ENCODE measurements around the gene DIS3. TPM values are rescaled to one million over a fixed set of nuclear protein-coding genes. Genes with fewer than 3 reads are reported as not detected.
"Not testable (repeated sequence)": the region's sequence is repeated elsewhere in the genome, so short reads cannot be mapped to it uniquely, and the experiment has no call there.

The DIS3 gene
- total RNA-seq, 2 experiments from 2014 or later: 31.8 to 35.8 TPM

- no peak for DNase-seq
- CTCF ChIA-PET: interaction anchor here (0.7 to 1.2 kb wide), 4 partner anchors 12 to 136 kb away, joined by 3 read pairs; no protein-coding TSS in a partner anchor
- Mint-ChIP-seq H3K36me3 (ENCODE audit: low read depth) (peaks cover 44% of the 10 kb centered on the region), H3K27me3 (no peaks in the 10 kb centered on the region), H3K27ac (no peak overlapping the region), H3K9me3 (peaks cover 6% of the 10 kb centered on the region), H3K4me3 (no peak overlapping the region), H3K4me1 (peaks cover 25% of the 10 kb centered on the region)
- POLR2A ChIA-PET: interaction anchor here (0.7 kb wide), 1 partner anchor 765 kb away, joined by 3 read pairs; no protein-coding TSS in a partner anchor
Observed at GRCh38 chr13:72788831-72789230, 7.1 kb upstream of the DIS3 start.

GRCh38 chr13:72784679-72785078 is 3.0 kb upstream of the DIS3 start:
- CTCF ChIA-PET, DNase-seq, POLR2A ChIA-PET, H3K9me3 Mint-ChIP-seq, H3K4me3 Mint-ChIP-seq, H3K27me3 Mint-ChIP-seq: not testable (repeated sequence)
- H3K36me3 Mint-ChIP-seq (ENCODE audit: low read depth): peaks cover 32% of the 10 kb centered on the region
- H3K27ac Mint-ChIP-seq: peak overlapping the region; percentile 73
- peaks cover 44% of the 10 kb centered on the region for H3K4me1 Mint-ChIP-seq

DNA sequence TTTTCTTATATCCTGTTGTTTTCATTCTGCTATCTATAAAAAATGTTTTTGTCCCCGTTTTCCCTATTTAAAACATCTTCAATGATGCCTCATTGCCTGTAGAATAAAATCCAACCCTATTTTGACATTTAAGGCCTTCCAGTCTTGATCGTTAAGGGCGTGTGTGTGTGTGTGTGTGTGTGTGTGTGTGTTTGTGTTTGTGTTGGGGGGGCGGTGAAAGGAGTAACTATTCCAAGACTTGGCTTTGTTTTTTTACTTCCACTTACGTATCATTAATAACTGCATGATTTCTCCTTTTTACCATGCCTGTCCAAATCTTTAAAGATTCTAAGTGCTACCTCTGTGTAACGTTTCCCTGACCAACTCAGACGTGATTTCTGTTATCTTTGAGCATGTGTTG is 1.0 kb upstream of the DIS3 start:
- Mint-ChIP-seq H3K9me3 (no peaks in the 10 kb centered on the region), H3K27ac (peak overlapping the region; percentile 98), H3K4me3 (peak overlapping the region; percentile 94), H3K36me3 (ENCODE audit: low read depth) (peaks cover 37% of the 10 kb centered on the region), H3K4me1 (peaks cover 50% of the 10 kb centered on the region), H3K27me3 (no peaks in the 10 kb centered on the region)
- ChIA-PET POLR2A (no interaction called here), CTCF (no interaction called here)
- no peak for DNase-seq

DNA sequence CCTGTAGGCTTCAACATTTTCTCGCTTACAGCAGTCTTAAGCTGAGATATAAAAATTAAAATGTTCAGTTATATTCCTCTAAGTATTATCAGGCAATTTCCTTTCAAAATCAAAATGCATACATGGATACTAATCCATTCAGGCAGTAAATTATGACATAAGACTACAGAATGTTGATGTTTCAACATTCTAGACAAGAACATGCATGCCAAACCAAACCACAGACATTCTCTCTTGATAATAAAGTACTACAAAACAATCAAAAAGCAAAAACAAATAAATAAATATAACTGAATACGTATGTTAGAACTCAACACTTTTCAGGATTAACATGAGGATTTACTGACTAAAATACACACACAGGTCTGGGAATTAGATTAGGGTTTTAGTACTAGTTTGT is 7.7 kb downstream of the DIS3 start:
- ChIA-PET CTCF (no interaction called here), POLR2A (no interaction called here)
- peaks cover 19% of the 10 kb centered on the region for H3K4me1 Mint-ChIP-seq
- H3K4me3 Mint-ChIP-seq: no peak overlapping the region
- H3K27ac Mint-ChIP-seq: no peak overlapping the region
- no peaks in the 10 kb centered on the region for H3K27me3 Mint-ChIP-seq
- no peaks in the 10 kb centered on the region for H3K9me3 Mint-ChIP-seq
- H3K36me3 Mint-ChIP-seq (ENCODE audit: low read depth): peaks cover 68% of the 10 kb centered on the region
- no peak for DNase-seq

GRCh38 chr13:72763411-72763810 is 18.3 kb downstream of the DIS3 start:
- no peaks in the 10 kb centered on the region for H3K4me1 Mint-ChIP-seq
- peaks cover 58% of the 10 kb centered on the region for H3K36me3 Mint-ChIP-seq (ENCODE audit: low read depth)

GRCh38 chr13:72760189-72760588 is 21.5 kb downstream of the DIS3 start:
- POLR2A ChIA-PET: no interaction called here
- H3K4me1 Mint-ChIP-seq: no peaks in the 10 kb centered on the region
- no peaks in the 10 kb centered on the region for H3K9me3 Mint-ChIP-seq
- no peak overlapping the region for H3K27ac Mint-ChIP-seq
- CTCF ChIA-PET: interaction anchor here (0.9 kb wide), 1 partner anchor 12 kb away, joined by 3 read pairs; no protein-coding TSS in a partner anchor
- peaks cover 53% of the 10 kb centered on the region for H3K36me3 Mint-ChIP-seq (ENCODE audit: low read depth)
- H3K4me3 Mint-ChIP-seq: no peak overlapping the region
- no peaks in the 10 kb centered on the region for H3K27me3 Mint-ChIP-seq
- no peak for DNase-seq

More at GRCh38 chr13:72763411-72763810, 18.3 kb downstream of the DIS3 start:
- Mint-ChIP-seq H3K9me3 (no peaks in the 10 kb centered on the region), H3K4me3 (no peak overlapping the region), H3K27ac (no peak overlapping the region), H3K27me3 (no peaks in the 10 kb centered on the region)
- CTCF ChIA-PET: interaction anchor here (0.9 kb wide), 1 partner anchor 14 kb away, joined by 3 read pairs; no protein-coding TSS in a partner anchor
- DNase-seq: no peak
- POLR2A ChIA-PET: no interaction called here

DNA sequence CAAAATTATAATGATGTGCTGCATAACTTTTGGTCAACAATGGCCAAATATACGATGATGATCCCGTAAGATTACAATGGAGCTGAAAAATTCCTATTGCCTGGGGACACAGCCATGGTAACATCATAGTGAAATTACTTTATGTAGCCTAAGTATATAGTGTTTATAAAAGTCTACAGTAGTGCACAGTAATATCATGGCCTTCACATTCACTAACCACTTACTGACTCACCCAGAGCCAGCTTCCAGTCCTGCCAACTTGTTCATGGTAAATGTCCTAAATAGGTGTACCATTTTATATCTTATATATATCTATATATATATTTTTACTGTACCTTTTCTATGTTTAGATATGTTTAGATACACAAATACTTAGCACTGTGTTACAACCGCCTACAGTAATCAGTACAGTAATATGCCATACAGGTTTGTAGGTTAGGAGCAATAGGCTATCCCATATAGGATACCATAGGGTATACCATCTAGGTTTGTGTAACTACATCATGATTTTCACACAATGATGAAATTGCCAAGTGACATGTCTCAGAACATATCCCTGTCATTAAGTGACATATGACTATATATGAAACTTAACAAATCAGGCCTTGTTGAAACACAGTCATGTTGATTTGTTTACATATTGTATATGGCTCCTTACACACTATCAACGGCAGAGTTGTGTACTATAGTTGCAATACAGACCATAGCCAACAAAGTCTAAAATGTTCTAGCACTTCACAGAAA is 23.7 kb downstream of the DIS3 start:
- CTCF ChIA-PET: interaction anchor here (1.4 kb wide), 1 partner anchor 13 kb away, joined by 4 read pairs; no protein-coding TSS in a partner anchor
- no peaks in the 10 kb centered on the region for H3K4me1 Mint-ChIP-seq
- H3K27me3 Mint-ChIP-seq: no peaks in the 10 kb centered on the region
- H3K36me3 Mint-ChIP-seq (ENCODE audit: low read depth): peaks cover 50% of the 10 kb centered on the region
- H3K9me3 Mint-ChIP-seq: no peaks in the 10 kb centered on the region
- no peak overlapping the region for H3K4me3 Mint-ChIP-seq
- no peak for DNase-seq
- no peak overlapping the region for H3K27ac Mint-ChIP-seq
- POLR2A ChIA-PET: no interaction called here

DNA sequence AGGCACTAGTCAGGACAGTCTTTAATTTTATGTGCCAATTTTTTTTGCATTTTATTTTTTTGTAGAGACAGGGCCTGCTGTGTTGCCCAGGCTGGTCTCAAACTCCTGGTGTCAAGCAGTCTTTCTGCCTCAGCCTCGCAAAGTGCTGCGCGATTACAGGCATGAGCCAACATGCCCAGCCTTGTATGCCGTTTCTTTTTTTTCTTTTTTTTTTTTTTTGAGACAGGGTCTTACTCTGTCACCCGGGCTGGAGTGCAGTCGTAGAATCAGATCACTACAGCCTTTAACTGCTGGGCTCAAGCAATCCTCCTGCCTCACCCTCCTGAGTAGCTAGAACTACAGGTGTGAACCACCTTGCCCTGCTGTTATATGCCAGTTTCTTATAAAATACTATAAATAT is 27.6 kb downstream of the DIS3 start:
- Mint-ChIP-seq H3K36me3 (ENCODE audit: low read depth) (peaks cover 57% of the 10 kb centered on the region), H3K27ac (no peak overlapping the region), H3K27me3 (no peaks in the 10 kb centered on the region), H3K4me1 (peaks cover 8% of the 10 kb centered on the region), H3K4me3 (no peak overlapping the region), H3K9me3 (peaks cover 3% of the 10 kb centered on the region)
- no peak for DNase-seq
- ChIA-PET CTCF (interaction anchor here (0.9 kb wide), 1 partner anchor 16 kb away, joined by 4 read pairs; no protein-coding TSS in a partner anchor), POLR2A (no interaction called here)

GRCh38 chr13:72751220-72751619 is 30.5 kb downstream of the DIS3 start:
- Mint-ChIP-seq H3K4me3 (no peak overlapping the region), H3K27ac (no peak overlapping the region), H3K4me1 (peaks cover 11% of the 10 kb centered on the region), H3K9me3 (peaks cover 3% of the 10 kb centered on the region), H3K36me3 (ENCODE audit: low read depth) (peaks cover 67% of the 10 kb centered on the region), H3K27me3 (no peaks in the 10 kb centered on the region)
- POLR2A ChIA-PET: no interaction called here
- no peak for DNase-seq
- CTCF ChIA-PET: no interaction called here

DNA sequence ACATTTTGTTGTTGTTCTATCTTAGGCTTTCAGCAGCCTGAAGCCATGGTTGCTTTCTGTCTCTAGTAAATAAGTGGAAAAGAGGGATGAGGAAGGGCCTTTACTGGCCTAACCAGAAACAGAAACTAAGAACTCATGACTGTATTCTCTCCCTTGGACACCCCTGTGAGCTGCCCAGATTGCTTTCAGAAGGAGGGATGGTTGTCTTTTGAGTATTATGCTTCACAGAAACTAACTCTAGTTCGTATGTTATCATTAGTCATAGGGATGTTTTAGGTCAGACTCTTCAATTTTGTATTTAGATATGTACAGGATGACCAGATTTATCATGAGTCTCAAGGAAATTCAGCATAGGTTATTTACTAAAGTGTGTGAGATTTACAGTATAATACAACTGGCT is 36.4 kb downstream of the DIS3 start:
- ChIA-PET POLR2A (no interaction called here), CTCF (interaction anchor here (1.3 kb wide), 1 partner anchor 10 kb away, joined by 4 read pairs; no protein-coding TSS in a partner anchor)
- DNase-seq: no peak
- Mint-ChIP-seq H3K36me3 (ENCODE audit: low read depth) (peaks cover 62% of the 10 kb centered on the region), H3K9me3 (no peaks in the 10 kb centered on the region), H3K4me3 (no peak overlapping the region), H3K27ac (no peak overlapping the region), H3K27me3 (no peaks in the 10 kb centered on the region), H3K4me1 (peaks cover 17% of the 10 kb centered on the region)

- POLR2A ChIA-PET: no interaction called here
- H3K27ac Mint-ChIP-seq: no peak overlapping the region
- H3K4me3 Mint-ChIP-seq: no peak overlapping the region
- no peaks in the 10 kb centered on the region for H3K9me3 Mint-ChIP-seq
- no peaks in the 10 kb centered on the region for H3K27me3 Mint-ChIP-seq
- peaks cover 16% of the 10 kb centered on the region for H3K4me1 Mint-ChIP-seq
- peaks cover 56% of the 10 kb centered on the region for H3K36me3 Mint-ChIP-seq (ENCODE audit: low read depth)
- CTCF ChIA-PET: no interaction called here
- no peak for DNase-seq
Observed at GRCh38 chr13:72740015-72740414, 41.7 kb downstream of the DIS3 start.

GRCh38 chr13:72737033-72737432 is 44.7 kb downstream of the DIS3 start:
- Mint-ChIP-seq H3K4me3 (no peak overlapping the region), H3K4me1 (peaks cover 25% of the 10 kb centered on the region), H3K27ac (no peak overlapping the region), H3K27me3 (no peaks in the 10 kb centered on the region), H3K36me3 (ENCODE audit: low read depth) (peaks cover 61% of the 10 kb centered on the region), H3K9me3 (no peaks in the 10 kb centered on the region)
- CTCF ChIA-PET: interaction anchor here (1.2 kb wide), 1 partner anchor 11 kb away, joined by 3 read pairs; no protein-coding TSS in a partner anchor
- POLR2A ChIA-PET: interaction anchor here (1.1 kb wide), 1 partner anchor 8 kb away, joined by 6 read pairs; no protein-coding TSS in a partner anchor
- DNase-seq: no peak

DNA sequence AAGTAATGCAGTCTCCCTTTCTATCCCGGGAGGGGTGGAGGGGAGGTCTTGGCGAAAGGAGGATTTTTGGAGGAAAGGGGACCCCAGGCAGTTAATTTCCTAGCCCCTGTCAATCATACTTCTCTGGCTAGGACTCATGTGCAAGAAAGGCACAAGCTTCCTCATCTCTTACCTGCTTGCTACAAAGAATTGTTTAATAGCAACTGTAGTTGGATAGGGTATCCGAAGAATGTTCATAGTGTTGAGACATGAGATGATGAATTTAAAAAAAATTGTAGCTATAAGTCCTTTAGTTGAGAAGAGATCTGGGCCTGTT is 53.5 kb downstream of the DIS3 start:
- POLR2A ChIA-PET: interaction anchor here (1.2 kb wide), 1 partner anchor 9 kb away, joined by 6 read pairs; no protein-coding TSS in a partner anchor
- Mint-ChIP-seq H3K36me3 (ENCODE audit: low read depth) (peaks cover 63% of the 10 kb centered on the region), H3K9me3 (no peaks in the 10 kb centered on the region), H3K27me3 (no peaks in the 10 kb centered on the region), H3K27ac (peak overlapping the region; percentile 91), H3K4me3 (peak overlapping the region; percentile 93), H3K4me1 (peaks cover 53% of the 10 kb centered on the region)
- CTCF ChIA-PET: interaction anchor here (1.1 kb wide), 1 partner anchor 10 kb away, joined by 4 read pairs; no protein-coding TSS in a partner anchor
- no peak for DNase-seq

Measured in activated CD4-positive, alpha-beta T cell treated with anti-CD3 and anti-CD28 coated beads, Interleukin-2, amount 10 ng/mL, durations not matched to agents 7 days and 5 days (primary cell).